ENCODE measurements around the gene C6orf89.
"Not testable (repeated sequence)": the region's sequence is repeated elsewhere in the genome, so short reads cannot be mapped to it uniquely, and the experiment has no call there.

C6orf89 gene

GRCh38 chr6:36949076-36949475 is 63.3 kb downstream of the C6orf89 start:
- DNase-seq (ENCODE audit: low read depth), result not testable (repeated sequence)

DNA sequence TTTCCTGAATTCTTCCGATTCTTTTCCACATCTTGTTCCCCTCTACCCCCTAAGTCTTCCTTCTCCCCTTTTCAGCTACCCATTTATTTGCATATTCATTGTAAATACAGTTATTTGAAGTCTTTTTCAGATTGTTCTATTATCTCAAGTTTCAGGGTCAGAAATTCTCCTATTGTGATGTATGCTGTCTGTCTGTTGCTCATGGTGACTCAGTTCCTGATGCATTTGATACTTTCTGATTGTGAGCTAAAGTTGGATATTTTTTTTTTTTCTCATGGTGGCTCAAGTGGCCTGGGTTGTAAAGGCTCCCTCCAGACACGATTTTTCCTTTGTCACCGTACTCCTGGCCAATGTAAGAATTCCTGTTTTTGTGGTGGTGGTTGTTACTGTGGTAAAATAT is 63.9 kb downstream of the C6orf89 start:
- no peak for DNase-seq (ENCODE audit: low read depth)

DNA sequence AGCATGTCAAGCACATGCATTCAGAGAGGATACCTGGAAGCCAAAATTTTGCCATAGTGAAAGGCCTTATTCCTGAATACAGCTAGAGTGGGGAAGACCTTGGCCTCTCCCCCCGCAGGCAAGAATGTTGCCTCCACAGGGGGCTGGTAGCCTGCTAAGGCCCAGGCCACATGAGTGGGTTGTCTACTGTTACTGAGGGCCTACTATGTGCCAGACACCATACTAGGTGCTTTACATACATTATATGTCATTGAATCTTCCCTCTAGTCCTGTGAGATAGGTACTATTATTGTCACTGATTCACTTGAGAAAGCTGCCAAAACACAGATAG is 68.1 kb downstream of the C6orf89 start:
- no peak for DNase-seq (ENCODE audit: low read depth)

DNA sequence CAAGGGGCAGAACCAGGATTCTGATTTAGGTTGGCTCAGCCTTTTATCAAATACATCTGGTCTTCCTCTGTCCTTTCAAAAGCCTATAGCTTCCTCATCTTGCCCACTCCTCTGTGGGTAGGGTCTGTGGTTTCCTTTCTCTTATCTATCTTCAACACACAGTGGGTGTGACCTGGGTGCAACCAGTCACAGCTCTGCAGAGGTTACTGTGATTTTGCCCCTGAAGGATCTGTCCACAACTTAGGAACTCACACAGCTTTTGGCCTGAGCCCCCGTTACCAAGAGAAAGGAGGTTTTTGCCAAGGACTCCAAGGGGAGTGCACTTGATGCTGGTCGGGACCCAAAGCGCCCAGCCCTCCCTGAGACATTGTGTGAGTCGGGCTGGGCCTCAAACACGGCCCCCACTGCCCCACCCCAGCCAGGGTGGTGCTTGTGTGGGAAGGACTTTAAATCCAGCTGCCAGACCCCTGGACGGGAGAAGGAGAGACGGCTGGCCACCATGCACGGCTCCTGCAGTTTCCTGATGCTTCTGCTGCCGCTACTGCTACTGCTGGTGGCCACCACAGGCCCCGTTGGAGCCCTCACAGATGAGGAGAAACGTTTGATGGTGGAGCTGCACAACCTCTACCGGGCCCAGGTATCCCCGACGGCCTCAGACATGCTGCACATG is 68.6 kb downstream of the C6orf89 start, which contains the start of gene PI16:
TSS of gene PI16 (plus strand) at position 477 of the 670 bp plus-strand sequence. CDS start at position 500, 23 bp downstream.
- no peak for DNase-seq (ENCODE audit: low read depth)

DNA sequence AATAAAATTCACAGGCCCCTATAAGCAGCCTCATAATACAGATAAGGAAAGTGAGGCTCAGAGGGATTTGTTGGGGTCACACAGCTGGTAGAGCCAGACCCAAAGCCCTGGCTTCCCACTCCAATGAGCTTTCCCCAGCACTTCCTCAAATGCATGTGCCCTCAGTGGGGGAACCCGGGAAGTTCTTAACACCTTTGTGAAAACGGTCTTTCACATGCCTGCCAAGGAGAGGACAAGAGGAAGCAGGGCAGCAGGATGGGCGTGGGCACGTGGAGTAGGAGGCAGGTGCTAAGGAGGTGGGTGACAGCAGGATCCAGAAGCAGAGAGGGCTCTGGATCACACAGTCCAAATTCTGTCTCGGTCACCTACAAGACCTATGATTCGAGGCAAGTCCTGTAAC is 69.4 kb downstream of the C6orf89 start:
- DNase-seq (ENCODE audit: low read depth), result no peak

DNA sequence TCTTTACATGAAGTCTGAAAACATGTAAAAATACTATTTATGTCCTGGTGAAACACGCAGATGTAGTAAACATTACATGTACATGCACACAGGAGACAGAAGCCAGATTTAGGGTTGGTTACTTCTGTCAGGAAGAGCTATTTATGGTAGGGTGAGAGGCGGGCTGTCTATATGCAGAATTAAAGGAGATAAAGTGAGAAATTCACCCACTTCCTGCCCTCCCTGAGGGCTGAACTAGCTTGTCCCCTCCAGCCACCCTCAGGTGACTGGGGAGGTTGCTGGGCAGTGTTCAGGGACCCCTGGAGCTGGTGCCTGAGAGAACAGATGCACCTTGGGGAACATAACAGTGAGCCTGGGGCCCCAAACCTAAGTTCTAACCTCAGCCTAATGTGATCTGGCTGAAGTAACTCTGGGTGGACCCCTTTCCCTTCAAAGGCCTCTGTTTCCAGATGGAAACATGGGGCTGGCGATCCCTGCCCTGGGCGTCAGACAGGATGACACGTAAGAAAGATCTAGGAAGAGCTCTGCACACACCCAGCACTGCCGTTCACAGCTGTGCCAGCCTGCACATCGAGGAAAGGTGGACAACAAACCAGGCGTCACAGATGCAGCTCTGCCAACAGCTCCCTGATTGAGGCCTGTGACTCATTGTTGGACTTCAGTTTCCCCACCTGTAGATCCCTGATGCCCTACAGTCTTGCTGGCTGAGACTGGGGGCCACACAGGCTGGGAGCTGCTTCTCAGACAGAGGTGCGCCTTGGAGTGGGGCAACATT is 70.1 kb downstream of the C6orf89 start:
- DNase-seq (ENCODE audit: low read depth), result no peak

- no peak for DNase-seq (ENCODE audit: low read depth)
Measured at GRCh38 chr6:36956446-36956820, 70.7 kb downstream of the C6orf89 start.

- no peak for DNase-seq (ENCODE audit: low read depth)
Measured at GRCh38 chr6:36957773-36958271, 72.1 kb downstream of the C6orf89 start.

DNA sequence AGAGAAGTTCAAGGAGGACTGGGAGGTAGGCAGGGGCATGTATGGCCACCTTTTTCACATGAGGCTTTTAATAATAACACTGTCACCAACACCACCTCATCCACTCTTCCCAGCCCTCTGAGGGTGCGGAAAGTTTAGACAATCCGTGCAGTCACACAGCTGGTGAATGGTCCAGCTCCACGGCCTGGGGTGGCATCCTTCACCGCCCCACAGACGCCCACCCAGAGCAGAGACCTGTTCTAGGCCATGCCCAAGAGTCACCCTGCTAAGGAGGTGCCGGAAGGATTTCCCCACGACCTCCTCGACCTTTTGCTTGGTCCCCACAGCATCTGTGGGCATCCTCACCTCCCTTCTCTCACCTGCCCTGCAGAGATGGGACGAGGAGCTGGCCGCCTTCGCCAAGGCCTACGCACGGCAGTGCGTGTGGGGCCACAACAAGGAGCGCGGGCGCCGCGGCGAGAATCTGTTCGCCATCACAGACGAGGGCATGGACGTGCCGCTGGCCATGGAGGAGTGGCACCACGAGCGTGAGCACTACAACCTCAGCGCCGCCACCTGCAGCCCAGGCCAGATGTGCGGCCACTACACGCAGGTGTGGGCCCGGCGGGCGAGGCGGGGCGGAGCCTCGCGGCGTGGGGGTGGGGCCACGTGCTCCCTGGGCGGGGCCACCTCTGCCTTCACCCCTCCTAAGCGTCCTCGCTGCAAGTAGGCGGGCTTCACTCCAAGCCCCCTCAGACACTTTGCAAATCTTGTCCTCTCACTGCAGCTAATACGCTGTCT is 73.2 kb downstream of the C6orf89 start:
- DNase-seq (ENCODE audit: low read depth), result no peak

DNA sequence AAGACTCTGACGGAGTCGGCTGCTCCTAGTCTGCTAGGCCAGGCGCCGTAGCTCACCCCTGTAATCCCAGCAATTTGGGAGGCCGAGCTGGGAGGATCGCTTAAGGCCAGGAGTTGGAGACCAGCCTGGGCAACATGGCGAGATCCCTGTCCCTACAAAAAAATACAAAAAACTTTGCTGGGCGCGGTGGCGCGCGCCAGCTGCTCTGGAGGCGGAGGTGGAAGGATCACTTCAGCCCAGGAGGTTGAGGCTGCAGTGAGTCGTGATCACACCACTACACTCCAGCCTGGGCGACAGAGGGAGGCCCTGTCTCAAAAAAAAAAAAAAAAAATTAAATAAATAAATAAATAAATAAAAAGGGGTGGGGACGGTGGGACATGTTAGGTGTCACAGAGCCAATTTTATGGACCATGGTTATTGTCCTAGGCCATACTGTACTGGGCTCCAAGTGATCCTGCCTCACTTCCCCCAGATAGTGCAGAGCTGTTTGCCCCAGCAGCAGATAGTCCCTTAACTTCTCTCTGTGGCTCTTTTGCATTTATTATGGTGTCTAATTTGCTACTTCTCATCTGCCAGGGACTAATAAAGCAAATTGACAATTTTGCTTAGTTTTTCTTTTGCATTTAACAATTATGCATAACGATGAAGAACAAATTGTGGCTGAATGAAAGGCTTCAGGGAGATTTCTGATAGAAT is 74.0 kb downstream of the C6orf89 start:
- no peak for DNase-seq (ENCODE audit: low read depth)

DNA sequence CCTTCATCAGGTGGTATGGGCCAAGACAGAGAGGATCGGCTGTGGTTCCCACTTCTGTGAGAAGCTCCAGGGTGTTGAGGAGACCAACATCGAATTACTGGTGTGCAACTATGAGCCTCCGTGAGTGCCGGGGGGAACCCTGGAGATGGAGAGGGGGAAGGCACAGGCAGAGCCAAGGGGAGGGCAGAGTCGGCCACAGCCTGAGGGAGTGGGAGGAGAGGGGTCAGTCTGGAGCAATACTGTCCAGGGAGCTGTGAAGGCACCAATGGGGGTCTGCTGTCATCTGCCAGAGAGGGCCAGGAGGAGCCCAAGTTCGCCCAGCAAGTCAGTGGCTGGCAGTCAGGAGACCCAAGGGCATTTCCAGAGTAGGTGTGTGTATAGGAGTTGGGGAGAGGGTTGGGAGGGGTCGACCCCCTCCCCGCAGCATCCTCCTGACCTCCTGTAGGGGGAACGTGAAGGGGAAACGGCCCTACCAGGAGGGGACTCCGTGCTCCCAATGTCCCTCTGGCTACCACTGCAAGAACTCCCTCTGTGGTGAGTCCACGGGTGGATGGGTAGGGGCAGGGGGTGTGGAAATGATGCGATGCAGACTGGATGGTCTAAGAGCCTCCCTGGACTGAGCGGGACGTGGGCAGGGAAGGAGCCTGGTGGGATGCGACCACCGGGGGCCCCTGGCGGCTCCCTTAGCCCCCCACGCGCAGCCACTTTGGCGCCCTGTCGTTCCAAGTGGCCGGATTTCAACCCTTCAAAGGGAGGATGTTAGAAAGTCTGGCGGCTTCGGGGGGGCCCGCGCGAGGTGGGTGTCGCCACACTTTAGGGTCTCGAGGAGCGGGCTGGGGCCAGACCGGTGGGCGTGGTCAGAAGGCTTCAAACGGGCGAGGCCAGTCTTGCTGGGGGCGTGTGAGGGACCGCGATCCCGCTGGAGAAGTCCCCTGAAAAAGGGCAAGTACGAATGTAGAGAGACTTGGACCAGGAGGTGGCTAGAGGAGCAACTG is 76.0 kb downstream of the C6orf89 start:
- DNase-seq (ENCODE audit: low read depth), result no peak

- DNase-seq (ENCODE audit: low read depth), result peak; percentile 51
Measured at GRCh38 chr6:36962874-36963273, 77.1 kb downstream of the C6orf89 start.

- DNase-seq (ENCODE audit: low read depth), result no peak
Measured at GRCh38 chr6:36963451-36964290, 77.9 kb downstream of the C6orf89 start.

DNA sequence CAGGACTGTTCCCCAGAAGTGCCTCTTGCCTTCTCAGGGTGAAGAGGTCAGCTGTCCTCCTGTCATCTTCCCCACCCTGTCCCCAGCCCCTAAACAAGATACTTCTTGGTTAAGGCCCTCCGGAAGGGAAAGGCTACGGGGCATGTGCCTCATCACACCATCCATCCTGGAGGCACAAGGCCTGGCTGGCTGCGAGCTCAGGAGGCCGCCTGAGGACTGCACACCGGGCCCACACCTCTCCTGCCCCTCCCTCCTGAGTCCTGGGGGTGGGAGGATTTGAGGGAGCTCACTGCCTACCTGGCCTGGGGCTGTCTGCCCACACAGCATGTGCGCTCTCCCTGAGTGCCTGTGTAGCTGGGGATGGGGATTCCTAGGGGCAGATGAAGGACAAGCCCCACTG is 78.6 kb downstream of the C6orf89 start:
- DNase-seq (ENCODE audit: low read depth), result no peak

DNA sequence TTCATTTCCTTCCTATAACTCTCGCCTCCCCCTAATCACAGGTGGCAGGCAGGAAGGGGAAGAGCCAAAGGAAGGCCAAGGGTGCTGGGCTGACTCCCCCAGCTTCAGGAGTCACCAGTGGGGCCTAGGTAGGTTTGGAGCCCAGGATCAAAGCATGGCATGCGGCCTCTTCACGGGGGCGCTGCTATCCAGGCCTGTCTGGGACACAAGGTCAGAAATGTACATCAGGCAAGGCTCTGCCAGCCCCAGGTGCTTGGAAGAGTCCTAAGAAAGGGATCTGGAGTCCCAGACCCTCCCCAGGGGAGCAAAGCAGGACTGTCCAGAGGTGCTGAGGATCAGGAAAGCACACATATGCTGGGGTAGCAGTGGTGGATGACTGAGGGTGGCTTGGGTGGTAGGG is 79.2 kb downstream of the C6orf89 start:
- DNase-seq (ENCODE audit: low read depth), result no peak

DNA sequence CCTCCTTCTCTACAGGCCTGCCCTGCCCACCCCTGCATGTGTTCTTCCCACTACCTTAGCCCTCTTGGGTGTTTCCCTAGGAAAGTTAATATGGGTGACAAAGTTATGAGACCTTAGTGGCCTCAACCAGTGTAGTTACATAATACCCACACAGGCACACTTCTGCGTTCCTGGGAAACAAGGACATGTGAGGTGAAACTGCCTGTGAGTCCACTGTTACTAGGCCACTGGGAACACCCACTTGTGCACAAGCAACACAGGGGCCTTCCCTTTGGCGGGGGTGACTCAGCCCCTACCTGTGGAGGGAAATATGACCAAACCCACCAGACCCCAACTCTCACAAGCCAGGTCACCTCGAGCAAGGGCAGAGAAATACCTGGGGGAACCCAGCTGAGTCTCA is 81.5 kb downstream of the C6orf89 start:
- DNase-seq (ENCODE audit: low read depth), result no peak

DNA sequence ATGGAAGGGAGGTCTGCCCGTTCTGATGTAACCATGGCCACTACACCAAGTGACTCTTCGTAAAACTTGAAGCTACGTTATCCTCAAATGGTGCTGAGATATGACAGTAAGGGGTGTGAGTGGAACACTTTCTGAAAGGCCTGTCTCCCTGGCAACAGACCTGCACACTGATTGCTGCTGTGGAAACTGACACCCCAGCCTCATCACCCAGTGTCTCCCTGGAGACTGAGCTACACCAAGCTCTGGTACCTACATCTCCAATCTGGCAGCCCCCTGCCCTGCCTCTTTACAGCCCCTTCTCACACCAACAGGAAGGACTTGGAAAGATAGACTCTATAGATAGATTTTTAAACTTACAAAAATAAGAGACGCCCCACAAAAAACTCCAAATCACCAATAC is 82.0 kb downstream of the C6orf89 start:
- DNase-seq (ENCODE audit: low read depth), result no peak

DNA sequence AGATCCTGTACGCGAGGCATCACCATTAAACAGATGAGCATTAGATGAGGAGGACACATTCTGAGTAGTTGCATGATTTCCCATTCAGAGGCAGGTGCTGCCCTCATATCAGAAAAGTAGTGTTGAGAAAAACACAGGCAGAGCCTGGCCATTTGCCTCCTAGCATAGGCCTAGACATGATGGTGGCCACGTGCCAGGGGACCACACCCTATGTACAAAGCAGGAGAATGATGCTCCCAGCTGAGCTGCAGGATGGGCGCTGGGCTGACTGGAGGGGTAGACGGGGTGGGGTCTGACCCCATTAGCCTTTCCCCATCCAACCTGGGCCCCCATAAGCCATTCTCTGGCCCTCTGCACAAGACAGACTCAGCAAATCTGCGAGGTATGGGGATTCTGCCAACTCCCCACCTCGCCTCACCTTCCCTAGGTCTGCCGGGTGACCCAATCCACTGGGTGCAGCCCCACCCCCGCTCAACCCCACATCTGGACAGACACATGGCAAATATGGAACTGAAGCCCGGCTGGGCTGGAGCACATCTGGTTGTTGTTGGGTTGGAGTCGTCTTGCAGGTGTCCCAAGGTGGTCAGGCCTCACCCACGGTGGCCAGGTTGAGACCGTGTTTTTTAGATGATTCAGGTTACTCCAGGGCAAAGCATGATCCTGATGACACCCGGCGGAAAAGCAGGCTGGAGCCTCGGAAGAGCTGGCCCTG is 82.7 kb downstream of the C6orf89 start:
- no peak for DNase-seq (ENCODE audit: low read depth)

DNA sequence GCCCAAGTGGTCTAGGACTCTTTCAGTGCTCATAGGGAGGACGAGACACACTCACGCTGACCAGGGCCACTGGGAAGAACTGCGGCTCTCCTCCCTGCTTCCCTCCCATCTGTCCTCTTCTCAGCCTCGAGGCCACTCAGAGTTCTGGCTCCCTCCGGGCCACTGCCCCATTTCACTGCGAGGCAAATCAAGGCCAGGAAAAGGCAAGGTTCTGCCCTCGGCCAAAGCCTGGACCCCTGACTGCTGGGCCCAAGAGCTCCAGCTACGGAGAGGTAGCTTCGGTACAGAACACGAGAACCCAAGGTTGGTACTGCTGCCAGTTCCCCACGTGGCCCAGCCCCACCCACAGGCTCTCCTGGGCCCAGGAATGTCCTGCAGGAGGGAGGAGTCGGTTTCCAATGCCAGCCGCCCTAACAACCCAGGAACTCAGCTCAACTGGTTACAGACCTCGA is 83.5 kb downstream of the C6orf89 start:
- no peak for DNase-seq (ENCODE audit: low read depth)

Measured in stimulated activated CD8-positive, alpha-beta memory T cell treated with anti-CD3 and anti-CD28 coated beads, Interleukin-4, amount 100 ng/mL, for 24 hours (primary cell).